Activated naive CD4-positive, alpha-beta T cell treated with anti-CD3 and anti-CD28 coated beads, Interleukin-2, amount 50 U/mL, for 72 hours (primary cell): ENCODE results near the gene PRG2. TPM values are rescaled to one million over a fixed set of nuclear protein-coding genes. Genes with fewer than 3 reads are reported as not detected.
A peak's percentile ranks its signal among the peaks of the same experiment; 100 is the strongest.

Experiments
- ATAC-seq, 2 donors: fragments of 150-1000 bp; cut with Tn5 transposase; 2 replicates each; pipeline ENCODE4 v1.10.0; 2021; ENCODE audit warnings: mild to moderate bottlenecking in 2 of 2, moderate library complexity in 2 of 2
- DNase-seq, 2 donors: peaks; one replicate each; pipeline ENCODE4 v3.0.0; 2021 to 2022; ENCODE audit warnings: low spot score in 2 of 2
- H3K27ac Mint-ChIP-seq, 2 donors: one replicate each; pipeline ENCODE4 v1.8.0; 2022; ENCODE audit warnings: mild to moderate bottlenecking in 2 of 2, mixed read lengths in 2 of 2
- H3K36me3 Mint-ChIP-seq, 2 donors: one replicate each; pipeline ENCODE4 v1.8.0; 2022; ENCODE audit warnings: mixed read lengths in 2 of 2
- H3K9me3 Mint-ChIP-seq, 2 donors: one replicate each; pipeline ENCODE4 v1.8.0; 2022; ENCODE audit warnings: mixed read lengths in 2 of 2
- total RNA-seq, 2 donors: library from RNA; stranded (reverse); gene quantifications; one replicate each; pipeline ENCODE4 v1.2.3, GENCODE V29; 2022

Gene PRG2
- total RNA-seq, 2 donors from 2014 or later, result 0.97 to 2.4 TPM

GRCh38 chr11:57391539-57391938 lies 1.1 kb upstream of the PRG2 start:
- no peak for ATAC-seq
- H3K9me3 Mint-ChIP-seq, result no peaks in the 10 kb centered on the region
- H3K36me3 Mint-ChIP-seq, result no peaks in the 10 kb centered on the region
- no peak overlapping the region for H3K27ac Mint-ChIP-seq
- DNase-seq, result no peak

GRCh38 chr11:57391111-57391510 lies 661 bp upstream of the PRG2 start:
- ATAC-seq (no peak), DNase-seq (no peak)
- Mint-ChIP-seq H3K27ac (no peak overlapping the region), H3K9me3 (no peaks in the 10 kb centered on the region), H3K36me3 (no peaks in the 10 kb centered on the region)

- ATAC-seq, result no peak
- Mint-ChIP-seq H3K9me3 (no peaks in the 10 kb centered on the region), H3K36me3 (no peaks in the 10 kb centered on the region), H3K27ac (no peak overlapping the region)
- no peak for DNase-seq
Observed at GRCh38 chr11:57387289-57388030, 3.0 kb downstream of the PRG2 start.

GRCh38 chr11:57386178-57386940 lies 4.1 kb downstream of the PRG2 start:
- no peak overlapping the region for H3K27ac Mint-ChIP-seq
- no peak for DNase-seq
- no peak for ATAC-seq
- H3K9me3 Mint-ChIP-seq, result no peaks in the 10 kb centered on the region
- no peaks in the 10 kb centered on the region for H3K36me3 Mint-ChIP-seq

- no peak for ATAC-seq
- Mint-ChIP-seq H3K27ac (no peak within 1 kb of the TSS), H3K9me3 (no peaks in the 10 kb centered on the region), H3K36me3 (no peaks in the 10 kb centered on the region)
- DNase-seq, result no peak
Observed at GRCh38 chr11:57380975-57381374, 9.5 kb downstream of the PRG2 start, which contains the start of gene PRG3. Gene PRG3, minus strand, starts transcription at chr11:57381150. Its CDS starts 442 bp downstream, at chr11:57380708.

GRCh38 chr11:57379732-57380131 lies 10.7 kb downstream of the PRG2 start:
- Mint-ChIP-seq H3K36me3 (no peaks in the 10 kb centered on the region), H3K27ac (no peak overlapping the region), H3K9me3 (no peaks in the 10 kb centered on the region)
- ATAC-seq (no peak), DNase-seq (no peak)

- Mint-ChIP-seq H3K36me3 (no peaks in the 10 kb centered on the region), H3K9me3 (no peaks in the 10 kb centered on the region), H3K27ac (no peak overlapping the region)
- ATAC-seq (no peak), DNase-seq (no peak)
Observed at GRCh38 chr11:57378186-57378585, 12.3 kb downstream of the PRG2 start.

GRCh38 chr11:57377107-57377506 lies 13.3 kb downstream of the PRG2 start:
- ATAC-seq, result no peak

GRCh38 chr11:57376095-57377090 lies 14.1 kb downstream of the PRG2 start:
- DNase-seq (no peak), ATAC-seq (no peak)
- Mint-ChIP-seq H3K36me3 (no peaks in the 10 kb centered on the region), H3K9me3 (no peaks in the 10 kb centered on the region), H3K27ac (no peak overlapping the region)

More at GRCh38 chr11:57377107-57377506, 13.3 kb downstream of the PRG2 start:
- Mint-ChIP-seq H3K9me3 (no peaks in the 10 kb centered on the region), H3K36me3 (no peaks in the 10 kb centered on the region), H3K27ac (no peak overlapping the region)
- no peak for DNase-seq

GRCh38 chr11:57375490-57375889 lies 15.0 kb downstream of the PRG2 start:
- H3K27ac Mint-ChIP-seq, result no peak overlapping the region
- no peaks in the 10 kb centered on the region for H3K9me3 Mint-ChIP-seq
- DNase-seq (no peak), ATAC-seq (no peak)
- no peaks in the 10 kb centered on the region for H3K36me3 Mint-ChIP-seq

GRCh38 chr11:57374966-57375365 lies 15.5 kb downstream of the PRG2 start:
- ATAC-seq (no peak), DNase-seq (no peak)
- H3K27ac Mint-ChIP-seq, result no peak overlapping the region
- no peaks in the 10 kb centered on the region for H3K9me3 Mint-ChIP-seq
- no peaks in the 10 kb centered on the region for H3K36me3 Mint-ChIP-seq

- DNase-seq (no peak), ATAC-seq (no peak)
- H3K27ac Mint-ChIP-seq, result no peak overlapping the region
- H3K9me3 Mint-ChIP-seq, result no peaks in the 10 kb centered on the region
- no peaks in the 10 kb centered on the region for H3K36me3 Mint-ChIP-seq
Observed at GRCh38 chr11:57373146-57373545, 17.3 kb downstream of the PRG2 start.

GRCh38 chr11:57370941-57371340 lies 19.5 kb downstream of the PRG2 start:
- H3K27ac Mint-ChIP-seq, result no peak overlapping the region
- DNase-seq (no peak), ATAC-seq (no peak)
- no peaks in the 10 kb centered on the region for H3K9me3 Mint-ChIP-seq
- no peaks in the 10 kb centered on the region for H3K36me3 Mint-ChIP-seq

- ATAC-seq (no peak), DNase-seq (no peak)
- no peaks in the 10 kb centered on the region for H3K36me3 Mint-ChIP-seq
- H3K9me3 Mint-ChIP-seq, result no peaks in the 10 kb centered on the region
- peak overlapping the region in 1 of 2 donors; percentile 22 for H3K27ac Mint-ChIP-seq
Observed at GRCh38 chr11:57370251-57370650, 20.2 kb downstream of the PRG2 start.

GRCh38 chr11:57368845-57369232 lies 21.6 kb downstream of the PRG2 start:
- H3K36me3 Mint-ChIP-seq, result no peaks in the 10 kb centered on the region
- ATAC-seq, result no peak
- no peaks in the 10 kb centered on the region for H3K9me3 Mint-ChIP-seq
- H3K27ac Mint-ChIP-seq, result no peak overlapping the region
- DNase-seq, result no peak

- ATAC-seq (no peak), DNase-seq (no peak)
- no peaks in the 10 kb centered on the region for H3K36me3 Mint-ChIP-seq
- no peaks in the 10 kb centered on the region for H3K9me3 Mint-ChIP-seq
- H3K27ac Mint-ChIP-seq, result no peak overlapping the region
Observed at GRCh38 chr11:57368106-57368844, 22.2 kb downstream of the PRG2 start.
